HG02973 (cell line): ENCODE results near the gene KSR2.
"Not testable (repeated sequence)": the region's sequence is repeated elsewhere in the genome, so short reads cannot be mapped to it uniquely, and the experiment has no call there.

Experiments used
- ATAC-seq: cut with Tn5 transposase; IDR thresholded peaks from one replicate; pipeline ENCODE4 v1.9.1; 2021; ENCODE audit warnings: moderate library complexity; ENCODE audit not compliant: unreplicated experiment

KSR2 gene

DNA sequence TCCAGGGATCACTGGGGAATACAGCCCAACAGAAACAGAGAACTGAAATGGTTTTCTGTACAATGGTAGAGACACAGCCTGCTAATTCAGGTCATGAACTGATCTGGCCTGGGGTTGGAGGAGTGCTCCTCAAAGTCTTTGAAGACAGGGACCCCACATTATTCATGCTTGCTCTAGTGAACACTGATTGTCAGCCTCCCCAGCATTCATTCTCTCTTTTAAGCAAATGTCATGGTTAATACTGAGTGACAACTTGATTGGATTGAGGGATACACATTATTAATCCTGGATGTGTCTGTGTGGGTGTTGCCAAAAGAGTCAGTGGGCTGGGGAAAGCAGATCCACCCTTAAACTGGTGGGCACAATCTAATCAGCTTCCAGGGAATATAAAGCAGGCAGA is 319.0 kb downstream of the KSR2 start:
- ATAC-seq: no peak

DNA sequence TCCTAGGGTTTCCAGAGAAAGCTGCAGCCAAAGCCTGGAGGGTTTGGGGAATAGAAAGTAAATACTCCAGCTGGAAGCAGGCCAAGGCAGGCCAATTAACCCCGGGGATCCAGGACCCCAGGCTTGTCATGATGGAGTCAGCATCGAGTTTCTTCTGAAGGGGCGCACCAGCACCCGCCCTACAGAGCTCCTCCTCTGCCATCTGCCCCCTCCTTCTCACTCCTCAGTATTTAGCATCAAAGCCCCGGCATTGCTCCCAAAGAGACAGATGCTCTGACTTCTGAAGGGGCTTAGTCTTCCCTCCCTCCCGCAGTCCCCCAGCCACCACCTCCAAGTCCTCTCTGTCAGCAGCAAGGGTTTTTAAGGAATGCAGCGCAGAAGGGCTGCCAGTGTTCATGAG is 322.3 kb downstream of the KSR2 start:
- no peak for ATAC-seq

GRCh38 chr12:117645473-117645872 is 323.3 kb downstream of the KSR2 start:
- no peak for ATAC-seq

GRCh38 chr12:117643971-117644370 is 324.8 kb downstream of the KSR2 start:
- ATAC-seq: no peak

GRCh38 chr12:117641885-117642284 is 326.9 kb downstream of the KSR2 start:
- ATAC-seq: no peak

DNA sequence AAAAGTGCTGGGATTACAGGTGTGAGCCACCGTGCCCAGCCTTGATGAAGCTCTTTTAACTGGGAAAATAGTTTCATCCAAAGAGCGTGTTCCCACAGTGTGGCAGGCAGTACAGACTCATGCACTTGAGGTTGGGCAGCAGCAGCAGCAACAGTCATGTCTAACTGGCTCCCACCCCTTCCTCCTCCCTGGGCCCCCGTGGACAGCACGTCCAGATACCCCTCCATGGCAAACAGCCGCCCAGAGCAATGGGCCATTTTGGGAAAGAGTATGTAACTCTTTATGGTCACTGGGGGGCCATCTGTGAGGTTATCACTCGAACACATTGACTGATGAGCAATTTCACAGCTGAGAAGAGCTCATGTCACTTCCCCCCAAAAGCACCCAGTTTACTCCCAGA is 328.3 kb downstream of the KSR2 start:
- no peak for ATAC-seq

GRCh38 chr12:117629454-117629853 is 339.3 kb downstream of the KSR2 start:
- ATAC-seq: no peak

DNA sequence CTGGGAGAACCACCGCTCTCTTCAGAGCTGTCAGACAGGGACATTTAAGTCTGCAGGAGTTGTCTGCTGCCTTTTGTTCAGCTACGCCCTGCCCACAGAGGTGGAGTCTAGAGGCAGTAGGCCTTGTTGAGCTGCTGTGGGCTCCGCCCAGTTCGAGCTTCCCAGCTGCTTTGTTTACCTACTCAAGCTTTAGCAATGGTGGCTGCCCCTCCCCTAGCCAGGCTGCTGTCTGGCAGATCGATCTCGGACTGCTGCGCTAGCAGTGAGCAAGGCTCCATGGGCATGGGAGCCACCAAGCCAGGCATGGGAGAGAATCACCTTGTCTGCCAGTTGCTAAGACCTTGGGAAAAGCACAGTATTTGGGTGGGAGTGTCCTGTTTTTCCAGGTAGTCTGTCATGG is 340.1 kb downstream of the KSR2 start:
- ATAC-seq: not testable (repeated sequence)

- no peak for ATAC-seq
These were observed 346.0 kb downstream of the KSR2 start for GRCh38 chr12:117622741-117623140.

DNA sequence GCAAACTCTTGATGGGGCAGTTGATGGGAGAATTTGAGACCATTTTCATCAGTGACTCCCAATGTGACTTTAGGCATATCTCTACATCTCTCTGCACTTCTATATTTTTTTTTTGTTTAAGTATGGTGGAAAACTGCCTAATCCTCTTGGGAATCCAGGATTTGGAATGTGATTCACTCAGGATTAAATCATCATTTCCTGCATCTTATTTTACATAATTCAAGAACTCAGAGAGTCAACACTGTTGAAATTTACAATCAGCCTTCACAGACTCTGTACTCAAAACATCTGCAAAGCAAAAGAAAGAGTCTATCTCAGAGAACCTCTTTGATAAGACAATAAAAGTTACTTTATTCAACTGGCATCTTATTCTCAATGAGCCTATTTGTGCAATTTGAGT is 346.7 kb downstream of the KSR2 start:
- ATAC-seq: no peak

- ATAC-seq: no peak
These were observed 361.0 kb downstream of the KSR2 start for GRCh38 chr12:117607778-117608177.

GRCh38 chr12:117606945-117607344 is 361.8 kb downstream of the KSR2 start:
- no peak for ATAC-seq

DNA sequence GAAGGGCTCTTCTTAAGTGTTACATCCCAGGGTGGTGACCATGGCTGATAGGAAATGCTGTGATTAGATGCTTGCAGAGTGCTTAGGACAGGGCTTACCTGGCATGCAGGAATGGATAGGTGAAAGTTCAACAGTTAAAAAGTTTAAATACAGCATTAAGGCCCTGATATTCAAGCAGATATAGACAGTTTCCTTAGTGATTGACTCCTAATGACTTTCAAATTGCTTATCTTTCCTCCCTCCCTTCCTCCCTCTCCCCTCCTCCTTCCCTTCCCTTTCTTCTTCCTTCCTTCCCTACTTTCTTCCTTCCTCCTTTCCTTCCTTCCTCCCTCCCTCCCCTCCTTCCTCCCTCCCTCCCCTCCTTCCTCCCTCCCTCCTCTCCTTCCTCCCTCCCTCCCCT is 362.8 kb downstream of the KSR2 start:
- ATAC-seq: no peak

DNA sequence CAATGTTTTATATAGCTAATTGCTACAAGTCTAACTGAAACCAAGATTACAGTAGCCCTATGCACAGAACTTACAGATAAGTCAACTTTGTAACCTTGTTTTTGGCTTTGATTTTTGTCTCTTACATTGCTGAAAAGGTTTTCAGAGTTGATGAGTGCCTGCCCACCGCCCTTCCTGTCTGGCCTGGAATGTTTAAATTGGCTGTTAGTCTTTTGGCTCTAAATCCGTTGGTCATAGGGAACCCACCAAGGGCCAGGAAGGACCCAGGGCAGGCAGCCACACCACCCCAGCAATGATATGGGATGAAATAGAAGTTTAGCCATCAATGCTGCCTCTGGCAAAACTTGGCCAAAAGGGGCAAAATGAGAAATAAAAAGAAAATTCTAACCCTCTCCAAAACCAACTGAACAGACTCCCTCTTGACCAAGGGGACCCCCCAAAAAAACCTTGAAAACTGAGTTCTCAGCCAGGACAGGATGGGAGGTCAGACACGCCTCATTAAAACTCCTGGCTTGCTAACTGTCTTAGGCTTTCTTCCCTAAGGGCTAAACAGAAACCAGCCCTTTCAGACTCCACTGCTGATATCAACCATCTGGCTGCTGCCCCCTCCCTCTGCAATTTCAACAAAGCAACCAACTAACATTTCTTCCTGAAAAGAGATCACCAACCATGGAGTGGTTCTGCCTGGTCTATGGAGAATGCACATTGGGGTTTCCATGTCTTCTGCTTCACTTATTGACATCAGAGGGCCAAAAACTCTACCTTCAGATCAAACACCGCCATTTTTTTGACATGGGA is 365.3 kb downstream of the KSR2 start:
- ATAC-seq: no peak

DNA sequence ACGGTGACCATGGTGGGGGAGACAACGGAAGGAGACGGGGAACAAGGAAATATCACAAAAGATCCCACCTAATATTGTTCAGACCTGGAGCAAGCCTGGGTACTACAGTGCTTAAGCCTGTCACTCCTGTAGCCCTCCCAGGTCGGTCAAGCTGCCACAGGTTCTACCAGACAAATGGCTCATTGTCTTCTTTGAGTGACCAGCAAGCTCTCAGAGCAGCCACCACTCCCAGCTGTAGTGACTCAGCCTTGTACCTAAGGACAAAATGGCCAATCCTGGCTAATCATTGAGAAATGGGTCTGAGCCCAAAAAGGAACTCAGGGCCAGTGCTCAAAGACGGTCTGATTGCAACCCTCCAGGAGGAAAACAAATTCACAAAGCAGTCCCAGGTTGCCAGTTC is 368.9 kb downstream of the KSR2 start:
- ATAC-seq: no peak

- ATAC-seq: no peak
These were observed 371.8 kb downstream of the KSR2 start for GRCh38 chr12:117596968-117597367.

DNA sequence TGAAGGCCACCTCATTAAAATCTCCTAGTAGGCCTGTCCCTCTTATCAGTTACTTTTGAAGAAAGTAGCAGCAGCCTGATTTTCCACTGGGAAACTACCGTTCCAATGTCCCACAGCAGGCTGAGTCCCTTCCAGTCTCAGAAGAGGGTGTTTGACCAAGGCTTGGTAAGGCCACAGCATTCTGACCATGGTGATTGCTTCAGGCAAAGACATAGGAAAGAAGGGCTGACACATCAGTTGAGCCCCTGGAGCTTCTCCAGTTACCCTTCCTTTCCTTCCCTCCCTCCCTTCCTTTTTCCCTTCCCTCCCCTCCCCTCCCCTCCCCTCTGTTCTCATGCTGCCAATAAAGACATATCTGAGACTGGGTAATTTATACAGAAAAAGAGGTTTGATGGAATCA is 373.0 kb downstream of the KSR2 start:
- ATAC-seq: no peak

GRCh38 chr12:117594481-117594880 is 374.3 kb downstream of the KSR2 start:
- no peak for ATAC-seq

GRCh38 chr12:117593815-117594400 is 374.9 kb downstream of the KSR2 start:
- ATAC-seq: no peak

GRCh38 chr12:117592588-117593305 is 376.0 kb downstream of the KSR2 start:
- no peak for ATAC-seq

GRCh38 chr12:117590999-117591398 is 377.8 kb downstream of the KSR2 start:
- no peak for ATAC-seq

GRCh38 chr12:117590386-117590785 is 378.4 kb downstream of the KSR2 start:
- ATAC-seq: no peak
